ENCODE results near the gene AGPS. TPM values are rescaled to one million over a fixed set of nuclear protein-coding genes. Genes with fewer than 3 reads are reported as not detected.

The AGPS gene
- polyA plus RNA-seq, 4 donors: 44.0 to 54.7 (median 50.0) TPM

GRCh38 chr2:177577075-177577474 is 184.5 kb downstream of the AGPS start:
- DNase-seq (ENCODE audit: low read depth in 4 of 4, low spot score in 3 of 4): no peak

DNA sequence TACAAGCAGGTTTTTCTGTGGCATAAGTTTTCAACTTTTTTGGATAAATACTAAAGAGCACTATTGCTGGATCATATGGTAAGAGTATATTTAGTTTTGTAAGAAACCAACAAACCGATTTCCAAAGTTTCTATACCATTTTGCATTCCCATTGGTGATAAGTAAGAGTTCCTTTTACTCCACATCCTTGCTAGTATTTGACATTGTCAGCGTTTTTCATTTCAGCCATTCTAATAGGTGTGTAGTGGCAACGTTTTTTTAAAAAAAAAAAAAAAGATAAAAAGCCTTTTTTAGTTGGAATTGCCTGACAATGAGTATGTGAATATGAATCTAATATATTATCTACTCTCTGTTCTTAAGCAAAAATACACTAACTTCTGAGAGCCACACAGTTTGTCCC is 185.9 kb downstream of the AGPS start:
- no peak for DNase-seq (ENCODE audit: low read depth in 4 of 4, low spot score in 3 of 4)

DNA sequence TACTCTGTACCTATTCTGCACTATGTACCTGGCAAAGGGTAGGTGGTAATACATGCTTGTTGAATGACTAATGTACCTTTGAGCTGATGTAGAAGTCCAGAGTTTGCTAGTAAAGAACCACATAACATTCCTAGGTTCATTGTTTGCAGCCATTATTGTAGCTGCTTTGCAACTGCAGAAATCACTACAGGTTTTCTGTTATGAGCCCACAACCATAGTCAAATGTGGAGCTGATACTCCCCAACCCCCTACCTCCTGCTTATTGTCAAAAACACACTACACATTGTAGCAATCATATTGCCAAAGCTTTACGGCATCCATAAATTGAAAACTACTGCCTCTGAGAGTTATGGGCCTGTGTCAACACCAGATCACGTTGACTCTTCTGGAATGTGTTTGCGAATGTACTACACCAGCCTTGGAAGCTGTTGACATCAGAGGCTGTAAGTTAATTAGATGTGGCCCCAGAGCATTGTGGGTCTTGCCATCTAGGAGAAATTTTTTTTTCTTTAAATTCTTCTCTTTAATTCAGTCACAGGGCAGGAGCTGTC is 187.0 kb downstream of the AGPS start:
- DNase-seq (ENCODE audit: low read depth in 4 of 4, low spot score in 3 of 4): no peak

DNA sequence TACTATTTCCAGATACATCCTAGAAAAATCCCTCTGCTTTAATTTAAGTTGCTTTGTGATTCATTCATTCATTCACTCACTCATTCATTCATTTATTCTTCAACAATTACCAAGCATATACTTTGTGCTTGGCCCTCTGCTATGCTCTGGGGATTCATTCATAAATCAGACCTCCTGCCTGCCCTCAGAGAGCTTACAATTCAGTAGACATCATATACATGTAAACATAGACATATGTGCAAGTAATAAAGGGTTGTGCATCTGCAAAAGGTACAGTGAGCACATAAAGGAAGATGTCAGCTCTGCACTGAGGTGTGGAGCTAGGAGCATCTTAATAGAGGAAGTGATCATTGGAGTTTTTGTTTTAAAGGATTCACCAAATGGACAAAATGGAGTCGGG is 189.4 kb downstream of the AGPS start:
- DNase-seq (ENCODE audit: low read depth in 4 of 4, low spot score in 3 of 4): no peak

GRCh38 chr2:177584030-177584692 is 191.6 kb downstream of the AGPS start:
- no peak for DNase-seq (ENCODE audit: low read depth in 4 of 4, low spot score in 3 of 4)

GRCh38 chr2:177585234-177585863 is 192.8 kb downstream of the AGPS start:
- DNase-seq (ENCODE audit: low read depth in 4 of 4, low spot score in 3 of 4): no peak

DNA sequence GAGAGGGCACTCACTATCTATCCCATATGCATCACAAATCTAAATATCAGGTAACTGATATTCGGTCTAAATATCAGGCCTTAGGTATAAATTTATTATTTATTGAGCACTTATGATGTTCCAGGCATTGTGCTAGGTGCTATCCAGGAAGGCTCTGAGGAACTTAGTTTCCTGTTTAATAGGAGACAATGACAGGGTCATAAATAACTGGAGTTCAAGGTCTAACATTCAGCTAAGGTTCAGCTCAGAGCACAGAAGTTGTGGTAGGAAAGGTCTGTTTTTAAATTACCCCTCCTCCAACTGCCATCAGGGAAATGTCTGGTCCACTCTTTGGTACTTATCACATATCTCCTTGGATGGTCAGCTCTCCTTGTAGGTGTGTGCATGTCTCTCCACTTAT is 193.6 kb downstream of the AGPS start:
- DNase-seq (ENCODE audit: low read depth in 4 of 4, low spot score in 3 of 4): no peak

GRCh38 chr2:177587371-177587770 is 194.8 kb downstream of the AGPS start:
- no peak for DNase-seq (ENCODE audit: low read depth in 4 of 4, low spot score in 3 of 4)

- DNase-seq (ENCODE audit: low read depth in 4 of 4, low spot score in 3 of 4): no peak
These were observed 196.1 kb downstream of the AGPS start for GRCh38 chr2:177588671-177589070.

DNA sequence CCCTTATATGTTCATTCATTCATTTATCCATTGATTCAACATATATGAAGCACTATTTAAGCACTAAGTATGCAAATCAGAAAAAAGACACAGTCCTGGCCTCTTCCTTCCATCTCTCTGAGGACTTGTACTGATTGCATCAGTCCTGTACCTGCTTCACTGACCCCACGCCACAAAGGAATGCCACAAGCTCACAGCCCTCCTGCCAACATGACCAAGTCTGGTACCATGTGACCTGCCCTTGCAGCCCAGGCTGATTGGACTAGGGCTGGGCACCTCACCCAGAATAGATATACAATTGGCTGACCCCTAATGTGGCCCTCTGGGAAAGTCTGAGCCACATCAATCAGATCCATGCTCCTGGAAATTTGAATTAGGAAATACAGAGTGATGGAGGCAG is 196.6 kb downstream of the AGPS start:
- DNase-seq (ENCODE audit: low read depth in 4 of 4, low spot score in 3 of 4): no peak

GRCh38 chr2:177592397-177592796 is 199.8 kb downstream of the AGPS start:
- DNase-seq (ENCODE audit: low read depth in 4 of 4, low spot score in 3 of 4): no peak

- no peak for DNase-seq (ENCODE audit: low read depth in 4 of 4, low spot score in 3 of 4)
These were observed 200.4 kb downstream of the AGPS start for GRCh38 chr2:177592945-177593344.

DNA sequence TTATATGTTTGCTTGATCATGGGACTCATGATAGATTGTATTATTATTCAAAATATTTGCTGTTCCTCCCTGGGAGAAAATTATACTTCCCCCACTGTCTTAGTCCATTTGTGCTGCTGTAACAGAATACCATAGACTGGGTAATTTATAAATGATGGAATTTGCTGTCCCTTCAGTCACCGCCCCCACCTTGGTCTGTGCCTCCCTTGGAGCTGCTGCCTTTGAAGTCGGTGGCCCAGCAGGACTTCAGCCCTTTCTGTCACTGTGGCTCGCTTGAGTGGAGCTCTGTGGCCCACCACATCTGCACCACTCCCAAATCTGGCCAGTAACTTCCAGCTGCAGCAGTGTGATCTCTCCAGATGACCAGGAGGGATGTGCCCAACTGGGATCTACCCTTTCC is 200.8 kb downstream of the AGPS start:
- no peak for DNase-seq (ENCODE audit: low read depth in 4 of 4, low spot score in 3 of 4)

Other genes starting within 250 kb of the AGPS start
- 100 to 1,000 TPM; 535 to 632 (median 606) TPM for gene HNRNPA3, start 180.0 kb upstream of the AGPS start, polyA plus RNA-seq (ENCODE audit: insufficient read length in 4 of 4)
- gene NFE2L2, start 128.0 kb upstream of the AGPS start, polyA plus RNA-seq (ENCODE audit: insufficient read length in 4 of 4): 100 to 1,000 TPM; 145 to 173 (median 161) TPM

All from right renal pelvis (tissue), 4 donors.